ENCODE results near the gene SERPINE1.

DNA sequence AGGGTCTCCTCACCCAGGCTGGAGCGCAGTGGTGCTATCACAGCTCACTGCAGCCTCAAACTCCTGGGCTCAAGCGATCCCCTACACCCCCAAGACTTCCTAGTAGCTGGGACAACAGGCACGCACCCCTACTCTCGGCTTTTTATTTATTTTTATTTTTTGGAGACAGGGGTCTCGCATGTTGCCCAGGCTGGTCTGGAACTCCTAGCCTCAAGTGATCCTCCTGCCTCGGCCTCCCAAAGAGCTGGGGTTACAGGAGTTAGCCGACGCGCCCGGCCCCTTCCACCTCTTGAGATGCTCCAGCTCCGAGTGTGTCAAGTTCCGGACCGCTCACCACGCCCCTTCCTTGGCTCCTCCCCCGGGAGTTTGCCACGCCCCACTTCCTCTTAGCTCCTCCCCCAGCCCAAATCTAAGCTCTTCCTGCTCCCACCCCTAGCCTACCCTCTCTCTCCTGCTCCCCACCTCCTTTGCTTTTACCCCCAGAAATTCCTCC, 46.9 kb downstream of the SERPINE1 start:
- TF ChIP-seq, protein P1, sequence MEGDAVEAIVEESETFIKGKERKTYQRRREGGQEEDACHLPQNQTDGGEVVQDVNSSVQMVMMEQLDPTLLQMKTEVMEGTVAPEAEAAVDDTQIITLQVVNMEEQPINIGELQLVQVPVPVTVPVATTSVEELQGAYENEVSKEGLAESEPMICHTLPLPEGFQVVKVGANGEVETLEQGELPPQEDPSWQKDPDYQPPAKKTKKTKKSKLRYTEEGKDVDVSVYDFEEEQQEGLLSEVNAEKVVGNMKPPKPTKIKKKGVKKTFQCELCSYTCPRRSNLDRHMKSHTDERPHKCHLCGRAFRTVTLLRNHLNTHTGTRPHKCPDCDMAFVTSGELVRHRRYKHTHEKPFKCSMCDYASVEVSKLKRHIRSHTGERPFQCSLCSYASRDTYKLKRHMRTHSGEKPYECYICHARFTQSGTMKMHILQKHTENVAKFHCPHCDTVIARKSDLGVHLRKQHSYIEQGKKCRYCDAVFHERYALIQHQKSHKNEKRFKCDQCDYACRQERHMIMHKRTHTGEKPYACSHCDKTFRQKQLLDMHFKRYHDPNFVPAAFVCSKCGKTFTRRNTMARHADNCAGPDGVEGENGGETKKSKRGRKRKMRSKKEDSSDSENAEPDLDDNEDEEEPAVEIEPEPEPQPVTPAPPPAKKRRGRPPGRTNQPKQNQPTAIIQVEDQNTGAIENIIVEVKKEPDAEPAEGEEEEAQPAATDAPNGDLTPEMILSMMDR (IDR thresholded peaks at IDR 0.05): no peak
- no peak for TF ChIP-seq POLR2A (IDR thresholded peaks at IDR 0.05)
- TF ChIP-seq POLR2AphosphoS5 (IDR thresholded peaks at IDR 0.05): no peak
- no peak for TF ChIP-seq EP300 (IDR thresholded peaks at IDR 0.05; ENCODE audit: low read depth)

Measured in transverse colon (tissue), 4 donors.